NCI-H1694 treated with DMSO at 0.1 percent for 48 hours (cell line): ENCODE measurements around the gene GNA14.
"Not testable (repeated sequence)": the region's sequence is repeated elsewhere in the genome, so short reads cannot be mapped to it uniquely, and the experiment has no call there.

ENCODE experiments used
- DNase-seq: peaks from one replicate; lab custom pipeline; 2025; lab: John Stamatoyannopoulos, UW

The GNA14 gene

DNA sequence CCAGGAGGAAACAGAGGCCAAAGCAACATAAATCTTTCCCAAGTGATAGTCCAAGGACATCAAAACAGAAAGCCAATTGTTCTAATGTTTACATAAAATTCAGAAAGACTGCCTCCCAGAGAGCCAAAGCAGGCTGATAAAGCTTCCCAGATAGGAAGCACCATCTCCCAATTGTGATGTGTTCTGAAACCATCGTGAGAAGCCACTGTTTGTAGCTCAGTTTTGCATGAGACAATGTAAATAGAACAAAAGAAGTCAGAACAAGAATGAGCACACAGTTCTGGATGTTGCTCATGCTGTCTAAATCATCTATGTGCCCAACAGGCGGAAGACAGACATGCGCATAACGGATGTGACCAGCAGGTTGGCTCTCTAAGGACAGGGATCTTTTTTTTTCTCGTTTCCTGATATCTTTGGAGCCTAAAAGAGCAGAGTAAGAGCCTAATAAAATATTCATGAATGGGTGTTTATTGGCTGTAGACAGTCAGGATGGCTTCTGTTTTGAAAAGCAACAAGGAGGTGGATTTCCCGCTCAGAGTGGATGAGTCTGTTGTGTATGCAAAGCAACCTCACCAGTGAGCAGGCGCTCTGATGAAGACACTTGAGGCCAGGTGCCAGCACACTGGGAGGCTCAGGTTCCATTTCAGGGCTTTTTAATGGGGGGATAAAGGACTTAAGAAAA, 113.6 kb downstream of the GNA14 start:
- DNase-seq, result no peak

DNA sequence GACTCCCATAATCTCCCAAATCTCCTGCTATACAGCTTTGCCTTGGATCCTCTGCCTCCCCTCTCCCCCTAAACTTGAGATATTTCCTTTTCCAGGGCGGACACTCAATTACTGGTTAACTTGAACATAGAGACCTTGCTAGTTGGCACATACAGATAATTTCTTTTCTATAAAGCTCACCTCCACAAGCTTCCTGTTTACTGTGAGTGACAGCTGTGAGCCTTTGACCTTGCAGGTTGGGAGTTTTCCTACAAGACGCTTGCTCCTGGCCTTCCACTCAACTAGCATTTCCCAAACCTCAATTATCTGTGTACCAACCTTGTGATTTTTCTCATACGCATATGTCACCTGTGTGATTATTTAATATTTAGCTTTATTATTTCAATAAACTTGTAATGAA, 114.5 kb downstream of the GNA14 start:
- no peak for DNase-seq

DNA sequence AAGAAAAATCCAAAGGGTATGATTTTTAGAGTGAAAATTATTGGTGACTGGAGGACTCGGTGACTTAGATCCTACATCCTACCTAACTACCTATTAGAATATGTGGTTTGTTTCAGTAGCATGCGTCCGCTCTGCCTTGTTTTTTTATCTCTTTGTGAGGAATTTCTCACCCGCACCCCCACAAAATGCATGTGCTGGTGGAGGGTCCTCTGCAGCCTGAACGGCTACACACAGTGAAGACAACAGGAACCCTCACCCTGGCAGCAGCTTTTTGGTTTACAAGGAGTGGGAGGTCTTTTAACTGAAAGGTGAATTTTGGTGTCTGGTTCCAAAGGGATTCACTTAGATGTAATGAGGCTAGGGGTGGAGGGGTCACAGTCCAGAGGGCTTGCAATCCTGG, 115.5 kb downstream of the GNA14 start:
- no peak for DNase-seq

DNA sequence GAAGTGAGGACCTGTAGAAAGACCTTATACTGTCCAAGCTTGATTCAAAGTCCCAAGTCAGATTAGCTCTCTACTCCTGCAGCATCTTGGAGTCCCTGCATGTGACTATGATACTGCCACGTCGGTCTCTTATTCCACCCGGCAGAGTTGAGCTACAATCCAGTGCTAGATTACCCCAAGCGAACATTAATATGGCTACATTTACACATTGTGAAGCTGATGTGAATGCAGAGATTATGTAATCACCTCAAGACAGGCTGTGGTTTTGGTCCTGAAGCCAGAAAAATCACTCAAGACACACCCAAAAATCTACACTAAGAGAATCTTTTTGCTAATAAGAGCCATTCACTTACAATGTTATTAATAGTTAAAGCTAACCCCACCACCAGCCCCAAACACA, 116.7 kb downstream of the GNA14 start:
- no peak for DNase-seq

DNA sequence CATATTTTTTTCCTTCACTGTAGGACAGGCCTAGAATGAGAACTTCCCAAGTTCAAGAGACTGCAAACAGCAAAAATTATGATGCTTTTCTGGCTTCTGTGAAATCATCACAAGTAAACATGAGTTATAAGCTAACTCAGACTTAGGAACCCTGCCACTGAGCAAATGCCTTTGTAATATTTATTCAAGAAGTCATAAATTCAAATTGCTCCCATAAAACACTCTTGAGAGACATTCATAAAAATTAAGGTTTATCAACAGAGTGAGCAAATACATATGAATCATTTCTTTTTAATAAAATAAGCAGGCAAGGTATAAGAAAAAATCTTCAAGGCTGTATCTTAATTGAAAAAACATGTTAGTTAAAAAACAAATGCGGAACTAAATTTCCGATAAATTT, 124.2 kb downstream of the GNA14 start:
- no peak for DNase-seq

DNA sequence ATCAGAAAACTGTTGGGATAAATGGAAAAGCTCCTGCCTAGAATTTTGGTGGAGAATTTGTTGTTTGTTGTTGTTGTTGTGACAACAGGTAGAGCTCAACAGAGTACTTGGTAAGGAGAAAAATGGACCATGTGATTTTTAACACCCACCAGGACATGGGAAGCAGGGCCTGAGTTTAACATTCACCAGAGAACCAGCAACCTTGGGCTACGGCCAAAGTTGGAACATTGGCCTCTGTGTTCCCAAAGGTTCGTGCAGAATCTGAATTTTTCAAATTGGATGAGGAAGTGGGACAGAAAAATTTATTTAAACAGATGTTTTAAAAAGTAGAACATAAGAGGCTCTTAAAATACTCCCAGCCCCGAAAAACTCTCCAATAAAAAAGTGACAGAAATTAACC, 127.0 kb downstream of the GNA14 start:
- DNase-seq, result no peak

DNA sequence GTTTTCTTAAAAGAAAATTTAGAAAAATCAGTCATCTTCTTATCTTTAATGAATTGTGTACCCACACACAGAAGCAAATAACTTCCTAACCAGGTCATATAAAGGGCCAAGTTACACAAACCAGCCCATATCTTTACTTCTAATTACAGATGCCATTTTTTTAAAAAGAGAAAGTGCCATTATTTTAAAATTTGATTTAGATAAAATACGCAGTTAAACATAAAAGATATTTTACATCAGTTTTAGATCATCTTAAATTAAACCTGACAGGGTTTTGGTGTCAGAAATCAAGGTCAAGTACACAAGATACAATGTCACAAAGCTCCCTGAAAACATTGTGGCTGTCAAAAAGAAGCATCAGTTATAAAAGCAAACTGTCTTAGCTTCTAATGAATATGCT, 129.4 kb downstream of the GNA14 start:
- no peak for DNase-seq

DNA sequence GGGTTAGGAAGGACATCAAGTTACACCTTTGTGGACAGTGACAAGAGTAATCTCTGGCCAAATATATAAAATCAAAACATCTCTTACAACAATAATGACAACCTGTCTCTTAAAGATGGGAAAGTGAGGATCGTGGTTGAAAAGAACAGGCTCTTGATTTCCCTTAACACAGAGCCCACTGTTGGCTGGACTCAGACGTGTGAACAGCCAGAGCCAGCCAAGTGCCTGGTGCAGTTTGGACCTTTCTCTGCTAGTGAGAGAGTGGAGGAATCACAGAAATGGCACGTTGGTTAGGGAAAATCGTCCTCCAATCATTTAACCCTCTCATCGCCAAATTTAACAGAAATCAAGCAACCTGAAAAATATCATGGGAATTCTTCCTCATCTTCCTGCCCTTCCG, 131.3 kb downstream of the GNA14 start:
- no peak for DNase-seq

DNA sequence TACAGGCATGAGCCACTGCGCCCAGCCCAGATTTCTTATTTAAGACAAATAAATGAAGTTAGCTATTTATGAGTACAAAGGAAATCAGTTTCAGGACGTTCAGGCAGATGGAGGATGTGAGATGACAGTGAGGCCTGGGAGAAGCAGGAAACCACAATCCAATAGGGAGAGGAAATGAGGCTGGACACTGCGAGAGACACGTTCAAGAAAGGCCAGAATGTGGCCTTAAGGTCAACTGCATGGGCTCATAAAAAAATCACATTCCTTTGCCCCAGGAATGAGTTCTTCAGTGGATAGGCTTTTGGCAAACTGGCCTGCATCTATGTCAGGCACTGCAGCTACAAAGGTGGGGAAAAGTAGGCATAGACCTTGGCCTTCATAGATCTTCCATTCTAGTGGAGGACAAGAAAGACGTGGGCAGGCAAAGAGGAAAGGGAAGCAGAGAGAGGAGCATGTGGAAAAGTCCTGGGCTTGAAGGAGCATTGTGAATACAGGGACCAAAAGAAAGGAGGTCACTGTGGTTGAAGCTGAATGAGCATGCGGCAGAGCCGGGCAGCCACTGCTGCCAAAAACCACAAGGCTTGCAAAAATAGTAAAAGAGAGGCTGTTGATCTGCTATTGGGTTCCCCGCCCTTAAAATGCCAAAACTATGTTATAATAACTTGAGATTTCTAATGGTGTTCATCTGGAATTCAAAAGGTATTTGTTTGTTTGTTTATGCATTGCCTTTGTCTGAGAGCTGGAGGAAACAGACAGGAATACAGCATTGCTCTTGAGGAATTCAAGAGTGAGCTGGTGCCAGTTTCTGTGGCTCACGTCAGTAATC, 133.0 kb downstream of the GNA14 start:
- no peak for DNase-seq

DNA sequence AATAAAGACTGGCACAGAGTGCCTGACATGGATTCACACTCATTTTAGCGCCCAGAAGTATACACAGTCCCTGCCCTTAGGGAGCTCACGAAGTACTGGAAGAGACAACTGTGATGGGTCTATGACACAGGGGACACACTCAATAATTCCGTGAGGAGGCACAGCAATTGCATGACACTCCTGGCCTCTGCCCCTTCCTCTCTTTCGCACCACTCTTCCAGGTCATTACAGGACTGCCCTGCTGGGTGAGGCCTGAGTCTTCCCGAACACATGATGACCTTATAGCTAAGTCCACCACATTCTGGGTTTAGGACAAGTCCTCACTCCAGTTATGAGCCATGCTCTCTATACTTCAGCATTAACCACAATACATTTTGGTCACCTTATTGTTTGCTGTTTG, 134.7 kb downstream of the GNA14 start:
- no peak for DNase-seq

DNA sequence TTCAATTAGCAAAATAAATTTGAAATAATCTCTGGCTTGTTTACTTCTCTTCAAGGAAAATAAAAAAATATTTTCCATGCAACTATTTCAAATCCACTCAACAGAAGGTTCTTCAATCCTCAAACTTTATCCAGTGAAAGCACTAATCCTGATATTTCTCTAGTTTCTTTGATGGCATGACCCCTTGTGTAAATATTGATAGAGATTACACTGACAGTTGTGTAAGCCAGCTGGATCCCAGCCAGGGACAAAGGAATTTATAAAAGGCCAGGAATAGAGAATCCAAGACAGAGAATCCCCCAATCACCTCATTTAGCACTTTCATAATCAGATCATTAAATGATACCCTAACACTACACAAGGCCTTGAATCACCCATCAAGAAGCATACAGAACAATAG, 135.2 kb downstream of the GNA14 start:
- no peak for DNase-seq

DNA sequence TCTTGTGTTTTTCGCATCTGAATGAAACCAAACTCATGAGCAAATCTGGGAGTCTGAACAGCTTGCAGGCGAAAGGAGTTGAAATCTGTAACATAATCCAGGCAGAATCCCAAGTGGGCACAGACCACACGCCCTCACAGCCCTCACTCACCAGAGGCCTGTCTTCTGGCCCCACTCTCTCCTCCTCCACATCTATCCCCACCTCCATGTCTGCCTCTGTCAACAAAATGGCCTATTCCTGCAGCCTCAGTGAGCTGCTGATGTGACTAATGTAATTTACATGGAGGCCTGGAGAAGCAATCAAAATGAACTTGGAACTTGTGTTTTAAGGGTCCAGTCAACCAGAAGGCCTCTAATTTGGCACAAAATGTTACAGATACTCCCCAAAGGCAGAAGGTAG, 136.6 kb downstream of the GNA14 start:
- no peak for DNase-seq

DNA sequence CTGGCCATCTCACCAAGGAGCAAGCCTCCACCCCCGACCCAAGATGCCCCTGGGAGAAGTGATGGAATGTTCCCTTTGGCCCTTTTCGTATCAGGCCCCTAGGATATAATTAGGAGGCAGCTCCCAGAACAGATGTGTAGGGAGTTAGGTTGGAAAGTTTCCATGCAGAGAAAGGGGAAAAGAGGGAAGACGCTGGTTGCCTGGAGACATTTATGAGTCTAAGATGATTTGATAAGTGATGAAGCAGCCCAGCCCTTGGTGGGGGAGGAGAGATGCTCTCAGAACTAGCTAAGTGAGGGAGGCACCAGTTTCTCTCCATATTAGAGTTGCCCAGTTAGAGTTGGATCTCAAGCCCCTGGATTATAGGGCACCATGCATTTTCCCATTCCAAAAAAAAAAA, 137.5 kb downstream of the GNA14 start:
- no peak for DNase-seq

DNA sequence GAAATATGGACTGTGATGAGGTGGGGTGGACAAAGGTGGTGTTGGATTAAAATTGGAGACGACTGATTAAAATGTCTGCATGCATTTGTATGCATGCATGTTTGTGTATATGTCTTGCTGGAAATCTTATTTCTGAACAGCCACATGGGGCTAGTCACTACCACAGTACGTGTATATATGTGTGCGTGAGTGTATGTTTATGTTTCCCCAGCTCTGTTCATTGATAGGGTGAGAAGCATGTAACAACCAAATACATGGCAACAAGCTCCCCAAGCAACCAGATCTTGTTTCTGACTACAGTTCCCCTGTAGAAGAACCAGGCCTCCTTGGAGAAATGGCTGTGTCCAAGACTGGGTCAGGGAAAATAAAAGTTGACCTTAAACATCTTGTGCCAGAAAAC, 139.7 kb downstream of the GNA14 start:
- DNase-seq, result no peak

DNA sequence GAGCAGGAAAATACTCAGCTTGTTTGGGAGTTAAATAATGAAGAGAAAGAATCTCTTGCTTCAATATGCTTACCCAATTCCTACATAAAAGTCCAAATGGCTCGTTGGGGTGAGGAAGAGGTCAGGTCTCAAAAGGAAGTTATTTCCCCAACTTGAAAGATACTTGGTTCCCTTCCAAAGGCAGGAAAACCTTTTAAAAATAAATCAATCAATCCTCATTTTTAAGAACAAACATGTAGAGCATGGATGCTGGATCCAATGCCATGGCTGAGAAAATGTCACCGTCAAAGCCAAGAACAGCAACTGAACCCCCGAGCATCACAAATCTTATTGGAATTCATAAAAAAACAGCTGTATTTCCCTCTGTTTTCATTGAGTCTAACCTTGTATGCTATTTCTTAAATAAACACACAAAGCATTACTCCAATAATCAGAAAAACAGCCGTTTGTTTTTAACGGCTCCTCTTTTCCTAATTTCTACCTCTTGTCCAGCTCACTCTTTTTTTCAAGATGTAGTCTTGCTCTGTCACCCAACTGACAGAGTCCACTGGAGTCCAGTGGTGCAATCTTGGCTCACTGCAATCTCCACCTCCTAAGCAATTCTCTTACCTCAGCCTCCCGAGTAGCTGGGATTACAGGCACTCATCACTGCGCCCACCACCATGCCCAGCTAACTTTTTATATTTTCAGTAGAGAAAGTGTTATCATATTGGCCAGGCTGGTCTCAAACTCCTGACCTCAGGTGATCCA, 140.7 kb downstream of the GNA14 start:
- no peak for DNase-seq

DNA sequence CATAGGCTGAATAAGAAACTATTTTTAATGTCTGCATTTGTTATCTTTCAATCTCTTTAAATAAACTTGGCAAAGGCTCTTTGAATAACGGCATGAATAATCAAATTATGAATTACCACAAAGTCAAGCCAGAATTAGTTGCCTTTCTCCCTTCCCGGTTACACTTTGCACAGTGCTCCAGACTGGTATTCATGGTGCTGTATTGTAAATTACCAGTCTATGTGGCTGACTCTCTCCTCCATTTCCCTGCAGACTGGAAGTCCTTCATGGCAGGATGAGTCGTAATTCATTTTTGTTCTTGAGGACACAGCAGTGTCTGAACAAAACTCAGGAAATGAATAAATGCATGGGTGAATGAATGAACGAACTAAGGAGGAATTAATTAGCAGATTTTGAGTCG, 142.9 kb downstream of the GNA14 start:
- no peak for DNase-seq

DNA sequence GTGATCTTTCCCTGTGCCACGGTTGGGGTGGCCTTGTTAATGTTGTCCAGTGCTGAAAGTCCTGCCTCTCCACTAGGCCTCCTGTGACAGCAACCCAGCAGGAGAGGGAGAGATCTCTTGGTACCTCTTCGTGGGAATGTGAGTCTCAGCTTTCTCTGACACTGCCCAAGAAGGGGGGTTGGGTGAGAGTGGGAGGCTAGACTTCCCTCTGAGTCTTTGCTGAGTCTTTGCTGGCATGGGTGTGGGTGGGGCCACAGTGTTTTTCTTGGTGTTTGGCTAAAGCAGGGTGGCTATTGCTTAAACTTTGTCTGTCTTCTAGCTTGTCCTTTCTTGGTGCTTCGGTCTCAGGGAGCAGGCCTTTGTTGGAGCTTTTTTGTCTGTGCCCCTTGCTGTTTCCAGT, 145.6 kb downstream of the GNA14 start:
- DNase-seq, result no peak

DNA sequence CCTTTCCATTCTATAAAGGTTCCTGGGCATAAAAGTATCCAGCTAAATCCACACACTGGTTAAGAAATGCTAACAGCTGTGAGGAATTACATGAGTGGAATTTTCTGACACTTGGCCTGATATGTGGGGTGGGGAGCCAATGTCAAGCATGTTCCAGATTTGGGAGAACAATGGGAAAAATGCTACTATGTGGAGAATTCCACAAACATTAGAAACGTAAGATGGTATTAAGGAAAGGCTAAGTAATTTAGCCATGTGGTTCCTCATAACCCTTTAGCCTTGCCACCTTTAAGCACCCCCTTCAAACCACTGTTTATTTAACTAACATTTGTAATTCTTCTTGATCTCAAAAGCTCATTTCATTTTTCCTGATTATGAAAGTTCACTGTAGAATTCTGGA, 149.2 kb downstream of the GNA14 start:
- DNase-seq, result no peak

DNA sequence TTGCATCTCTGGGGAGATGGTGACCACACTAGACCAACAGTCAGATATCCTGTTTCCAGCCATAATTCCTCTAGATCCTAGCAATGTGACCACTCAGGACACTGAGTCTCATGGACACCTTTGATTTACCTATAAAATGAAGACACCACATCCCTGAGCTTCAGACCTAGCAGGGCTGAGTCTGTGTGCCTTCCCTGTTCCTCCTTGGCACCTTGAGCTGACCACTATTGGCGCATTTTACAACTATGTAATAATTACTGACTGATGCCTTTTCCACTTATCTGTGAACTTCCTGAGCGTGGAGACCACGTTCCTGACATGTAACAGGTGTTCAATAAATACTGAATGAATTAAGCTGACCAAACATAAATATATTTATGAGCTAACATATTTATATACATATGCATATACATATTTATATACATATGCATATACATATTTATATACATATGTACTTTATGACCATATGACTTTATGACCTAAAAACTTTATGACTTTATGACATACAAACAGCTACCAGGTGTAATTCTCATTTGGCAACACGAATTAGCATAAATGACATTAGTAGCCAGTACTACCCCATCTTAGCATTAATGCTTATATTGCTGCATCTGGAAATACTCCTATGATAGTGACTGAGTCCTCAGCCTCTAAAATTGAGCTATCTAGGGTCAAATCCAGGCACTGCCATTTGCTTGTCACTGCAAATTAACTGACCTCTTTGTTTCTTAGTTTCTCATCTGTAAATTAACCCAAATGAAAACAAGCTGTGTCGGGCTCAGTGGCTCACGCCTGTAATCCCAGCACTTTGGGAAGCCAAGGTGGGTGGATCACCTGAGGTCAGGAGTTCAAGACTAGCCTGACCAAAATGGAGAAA, 150.6 kb downstream of the GNA14 start:
- DNase-seq, result no peak

DNA sequence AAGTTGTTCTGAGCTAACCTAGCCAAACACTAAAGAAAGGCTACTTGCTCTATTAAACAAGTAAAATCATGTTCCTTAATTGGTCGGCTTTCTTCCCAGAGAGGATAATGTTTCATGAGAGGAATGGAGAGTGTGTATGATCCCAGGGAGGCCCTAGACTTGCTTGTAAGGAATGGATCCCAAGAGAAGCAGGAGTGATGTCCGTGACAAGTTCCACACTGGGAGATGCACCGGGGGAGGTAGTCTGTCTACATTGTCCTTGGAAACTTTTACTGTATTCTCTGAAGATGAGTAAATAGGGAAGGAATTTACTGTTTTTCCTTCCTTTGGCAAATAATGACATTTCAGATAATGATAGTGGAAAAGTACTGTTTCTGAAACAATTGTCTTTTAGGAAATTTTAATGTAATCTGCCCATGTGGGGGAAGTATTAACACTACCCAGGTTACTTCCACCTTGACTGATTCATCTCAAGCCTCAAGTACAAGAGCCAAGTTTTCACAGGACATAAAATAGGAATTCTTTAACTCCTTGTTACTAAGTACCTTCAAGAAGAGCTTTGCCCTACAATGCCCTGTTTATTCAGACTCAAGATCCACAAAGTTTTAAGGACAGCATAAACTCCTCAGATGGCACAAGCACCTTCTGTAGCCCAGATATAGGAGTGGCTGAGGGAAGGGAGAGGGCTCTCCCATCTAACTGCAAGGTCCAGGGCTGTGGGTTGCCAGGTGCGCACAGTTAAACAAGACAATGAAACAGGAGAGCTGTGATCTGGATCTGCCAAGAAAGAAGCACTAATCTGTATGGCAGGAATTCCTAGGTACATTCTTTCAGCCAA, 152.1 kb downstream of the GNA14 start:
- DNase-seq, result no peak

DNA sequence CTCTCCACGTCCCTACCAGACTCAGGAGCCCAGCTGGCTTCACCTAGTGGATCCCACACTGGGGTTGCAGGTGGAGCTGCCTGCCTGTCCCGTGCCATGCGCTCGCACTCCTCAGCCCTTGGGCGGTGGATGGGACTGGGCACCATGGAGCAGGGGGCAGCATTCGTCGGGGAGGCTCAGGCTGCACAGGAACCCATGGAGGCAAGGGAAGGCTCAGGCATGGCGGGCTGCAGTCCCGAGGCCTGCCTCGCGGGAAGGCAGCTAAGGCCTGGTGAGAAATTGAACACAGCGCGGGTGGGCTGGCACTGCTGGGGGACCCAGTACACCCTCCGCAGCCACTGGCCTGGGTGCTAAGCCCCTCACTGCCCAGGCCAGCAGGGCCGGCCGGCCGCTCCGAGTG, 157.8 kb downstream of the GNA14 start:
- DNase-seq, result not testable (repeated sequence)
